SK-N-SH treated with all-trans-retinoic acid at 6 μM for 48 hours (cell line): ENCODE measurements around the gene DNLZ.

Experiments used
- RARB ChIP-seq: fragments of 250-450 bp; sonication (Bioruptor Pico); IDR thresholded peaks from 2 replicates; pipeline ENCODE4 v1.8.0; 2021; ENCODE audit warnings: mild to moderate bottlenecking, moderate library complexity
- ZFP3 ChIP-seq: fragments of 250-450 bp; sonication (Bioruptor Pico); IDR thresholded peaks from 2 replicates; pipeline ENCODE4 v1.5.0; 2020; ENCODE audit warnings: mild to moderate bottlenecking, moderate library complexity

DNA sequence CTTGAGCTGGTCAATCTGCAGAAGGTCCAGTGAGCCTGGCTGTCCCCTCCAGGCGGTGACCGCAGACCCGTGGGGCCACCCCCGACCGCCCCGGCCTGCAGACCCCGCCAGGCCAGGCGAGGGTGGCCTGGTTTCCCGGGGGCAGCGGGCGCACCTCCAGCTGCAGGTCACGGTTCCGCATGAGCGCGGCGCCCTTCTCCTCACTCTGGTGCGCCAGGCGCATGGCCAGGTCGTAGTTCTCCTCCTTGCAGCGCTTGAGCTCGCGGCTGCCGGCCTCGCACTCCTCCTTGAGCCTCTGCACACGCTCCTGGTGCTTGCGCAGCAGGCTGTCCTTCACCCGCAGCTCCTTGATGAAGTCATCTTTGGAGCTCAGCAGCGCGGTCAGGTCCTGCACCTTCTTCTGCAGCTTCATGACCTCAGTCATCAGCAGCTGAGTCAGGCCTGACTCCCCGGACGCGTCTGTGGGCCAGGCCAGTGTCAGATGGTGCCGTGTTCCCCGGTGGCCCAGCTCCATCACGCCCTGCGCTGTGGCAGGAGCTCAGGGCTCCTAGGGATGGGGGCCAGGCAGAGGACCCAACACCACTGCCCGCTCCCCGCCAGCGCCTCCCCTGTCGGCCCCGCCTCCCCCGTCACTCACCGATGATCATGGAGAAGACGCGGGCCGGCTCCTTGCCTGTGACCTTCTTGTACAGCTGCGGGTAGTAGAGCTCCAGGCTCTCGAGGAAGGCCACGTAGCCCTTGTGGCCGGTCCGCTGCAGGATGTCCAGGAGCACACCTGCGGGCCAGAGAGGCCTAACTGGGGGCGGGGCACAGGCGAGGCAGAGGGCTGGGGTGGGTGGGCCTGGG lies 7.4 kb upstream of the DNLZ start:
- TF ChIP-seq RARB (CRISPR knock-in tag): no peak
- no peak for TF ChIP-seq ZFP3
